HepG2 (cell line): ENCODE data around the gene MAEA. TPM values are rescaled to one million over a fixed set of nuclear protein-coding genes. Genes with fewer than 3 reads are reported as not detected.
A peak's percentile ranks its signal among the peaks of the same experiment; 100 is the strongest.

Experiments used
- ATAC-seq: fragments of 200-7000 bp; cut with Tn5 transposase; 3 replicates; pipeline ENCODE4 v1.9.1; 2020; ENCODE audit warnings: mild to moderate bottlenecking, moderate library complexity
- BruUV-seq: library from RNA; stranded (reverse); fragments of 400-500 nt; replicated peaks from 2 replicates; lab custom pipeline; 2021; lab: Mats Ljungman, UMichigan
- CTCF ChIA-PET: fragments of 300-600 bp; formaldehyde crosslinking; extraction: SDS; loops from one replicate; lab custom pipeline; 2021; ENCODE audit warnings: low total read pairs, inconsistent platforms, low intra/inter-chr PET ratio; lab: Yijun Ruan, JAX
- POLR2A ChIA-PET: fragments of 350-600 bp; sonication (Branson Sonifier 250); formaldehyde crosslinking; loops from one replicate; lab custom pipeline; 2020; ENCODE audit warnings: antibody characterized with exemption, inconsistent platforms; lab: Yijun Ruan, JAX
- DNase-seq: peaks from one replicate; pipeline ENCODE4 v3.0.0-alpha.2; 2015; ENCODE audit warnings: low spot score
- FAIRE-seq: peaks from 3 replicates; lab custom pipeline; 2011; peaks lifted over from hg19 to GRCh38; lab: Jason Lieb, UNC
- H2AFZ ChIP-seq: one replicate; pipeline ENCODE4 v1.6.1; 2011; ENCODE audit warnings: low read length, inconsistent platforms
- H3K27ac ChIP-seq: fragments of 300-600 bp; 3 replicates; pipeline ENCODE4 v1.8.0; 2011; ENCODE audit warnings: mixed run types, mild to moderate bottlenecking, mixed read lengths, low read length, inconsistent platforms; ENCODE audit not compliant: insufficient read depth; ENCODE audit errors: extremely low read length
- H3K27me3 ChIP-seq, 2 experiments: fragments of 200-600 bp in 1 of 2; 2 replicates in 1 of 2; 3 replicates in 1 of 2; pipeline versions ENCODE4 v1.6.0 to v1.8.0; 2011; ENCODE audit warnings: low read length in 2 of 2, mild to moderate bottlenecking in 2 of 2, moderate library complexity in 2 of 2, inconsistent platforms in 1 of 2; ENCODE audit not compliant: insufficient read depth in 2 of 2, control insufficient read depth in 1 of 2
- H3K36me3 ChIP-seq, 2 experiments: fragments of 200-600 bp in 1 of 2; replicated peaks in 1 of 2; 2 replicates in 1 of 2; 3 replicates in 1 of 2; pipeline versions ENCODE4 v1.5.1 to v1.8.0; 2011; ENCODE audit warnings: low read length in 2 of 2, inconsistent platforms in 1 of 2; ENCODE audit not compliant: insufficient read depth in 2 of 2, control insufficient read depth in 1 of 2
- H3K4me1 ChIP-seq: 2 replicates; pipeline ENCODE4 v1.5.1; 2012; ENCODE audit warnings: low read length, inconsistent platforms; ENCODE audit not compliant: insufficient read depth
- H3K4me2 ChIP-seq: 2 replicates; pipeline ENCODE4 v1.6.0; 2011; ENCODE audit warnings: low read depth, low read length, inconsistent platforms
- H3K4me3 ChIP-seq, 3 experiments: fragments of 200-600 bp in 1 of 3; sonication (generic), shearing (Covaris generic) in 1 of 3; replicated peaks in 1 of 3; 2 replicates each; pipeline ENCODE4 v1.5.1; 2011 to 2016; ENCODE audit warnings: low read length in 3 of 3, inconsistent platforms in 2 of 3, low read depth in 2 of 3, mild to moderate bottlenecking in 2 of 3, control low read depth in 1 of 3, mixed read lengths in 1 of 3; ENCODE audit not compliant: insufficient read depth in 1 of 3
- H3K79me2 ChIP-seq: one replicate; pipeline ENCODE4 v1.6.1; 2011; ENCODE audit warnings: low read length, inconsistent platforms; ENCODE audit not compliant: insufficient read depth
- H3K9ac ChIP-seq: 2 replicates; pipeline ENCODE4 v1.6.0; 2011; ENCODE audit warnings: mild to moderate bottlenecking, low read depth, low read length, inconsistent platforms; ENCODE audit not compliant: insufficient read depth
- H3K9me3 ChIP-seq: 2 replicates; pipeline ENCODE4 v1.5.1; 2012; ENCODE audit warnings: mild to moderate bottlenecking, low read length
- H4K20me1 ChIP-seq: 2 replicates; pipeline ENCODE4 v1.6.0; 2011; ENCODE audit warnings: inconsistent platforms, mild to moderate bottlenecking, low read length, moderate library complexity; ENCODE audit not compliant: insufficient read depth
- CENPT ChIP-seq: sonication (generic); formaldehyde crosslinking; IDR thresholded peaks from 2 replicates; pipeline ENCODE4 v1.8.0; 2022; ENCODE audit warnings: low read depth, mild to moderate bottlenecking, moderate library complexity, missing genetic modification reagents
- CREM ChIP-seq, 2 experiments: sonication (generic) in 1 of 2; formaldehyde crosslinking in 1 of 2; IDR thresholded peaks; 2 replicates each; pipeline versions ENCODE4 v1.4.0 to v1.6.1; 2016 to 2020; ENCODE audit warnings: antibody characterized with exemption in 1 of 2, mild to moderate bottlenecking in 1 of 2, missing genetic modification reagents in 1 of 2
- MXD1 ChIP-seq: sonication (generic); formaldehyde crosslinking; IDR thresholded peaks from 2 replicates; pipeline ENCODE4 v1.4.0; 2020; ENCODE audit warnings: mild to moderate bottlenecking, missing genetic modification reagents
- MXD4 ChIP-seq: IDR thresholded peaks from 2 replicates; pipeline ENCODE4 v1.6.1; 2016; ENCODE audit warnings: mild to moderate bottlenecking, missing biosample characterization, missing genetic modification reagents
- MYNN ChIP-seq: sonication (generic); formaldehyde crosslinking; IDR thresholded peaks from 2 replicates; pipeline ENCODE4 v1.4.0; 2020; ENCODE audit warnings: mild to moderate bottlenecking, low read depth, missing genetic modification reagents
- NFYC ChIP-seq: IDR thresholded peaks from 2 replicates; pipeline ENCODE4 v1.6.1; 2016; ENCODE audit warnings: missing genetic modification reagents, missing compliant biosample characterization
- PHF20 ChIP-seq: sonication (generic); formaldehyde crosslinking; IDR thresholded peaks from 2 replicates; pipeline ENCODE4 v1.5.0; 2020; ENCODE audit warnings: mild to moderate bottlenecking, missing genetic modification reagents
- POLR2A ChIP-seq, 2 experiments: IDR thresholded peaks; 2 replicates each; pipeline ENCODE4 v1.6.1; 2011; ENCODE audit warnings: low read depth in 2 of 2, low read length in 2 of 2, mild to moderate bottlenecking in 1 of 2, moderate library complexity in 1 of 2; ENCODE audit not compliant: insufficient read depth in 1 of 2
- POLR2AphosphoS5 ChIP-seq: IDR thresholded peaks from 2 replicates; pipeline ENCODE4 v1.6.1; 2012; ENCODE audit warnings: low read depth, low read length
- RNF2 ChIP-seq: fragments of 450-650 bp; conservative IDR thresholded peaks from 2 replicates; pipeline ENCODE4 v1.6.1; 2016; ENCODE audit warnings: low read depth
- SALL1 ChIP-seq: sonication (generic); formaldehyde crosslinking; IDR thresholded peaks from 2 replicates; pipeline ENCODE4 v1.8.0; 2022; ENCODE audit warnings: mild to moderate bottlenecking, missing genetic modification reagents
- SAP130 ChIP-seq: IDR thresholded peaks from 2 replicates; pipeline ENCODE4 v1.6.1; 2016; ENCODE audit warnings: low read depth
- TFDP2 ChIP-seq: sonication (generic); formaldehyde crosslinking; IDR thresholded peaks from 2 replicates; pipeline ENCODE4 v1.4.0; 2020; ENCODE audit warnings: missing genetic modification reagents
- ZBTB20 ChIP-seq: sonication (generic); formaldehyde crosslinking; IDR thresholded peaks from 2 replicates; pipeline ENCODE4 v1.8.1; 2023; ENCODE audit warnings: missing genetic modification reagents, low read depth, mild to moderate bottlenecking, borderline replicate concordance
- ZFX ChIP-seq: sonication (generic); formaldehyde crosslinking; IDR thresholded peaks from 2 replicates; pipeline ENCODE4 v1.4.0; 2020; ENCODE audit warnings: mild to moderate bottlenecking, low read depth, missing genetic modification reagents, moderate library complexity
- ZHX1 ChIP-seq: sonication (generic); formaldehyde crosslinking; IDR thresholded peaks from 2 replicates; pipeline ENCODE4 v1.8.1; 2022; ENCODE audit warnings: low read depth, mild to moderate bottlenecking, missing genetic modification reagents
- ZNF235 ChIP-seq: sonication (generic); formaldehyde crosslinking; IDR thresholded peaks from 2 replicates; pipeline ENCODE4 v1.8.1; 2023; ENCODE audit warnings: mild to moderate bottlenecking, missing genetic modification reagents, borderline replicate concordance
- ZNF431 ChIP-seq: sonication (generic); formaldehyde crosslinking; IDR thresholded peaks from 2 replicates; pipeline ENCODE4 v1.9.0; 2022; ENCODE audit warnings: missing genetic modification reagents, low read depth, mild to moderate bottlenecking, borderline replicate concordance
- ZNF691 ChIP-seq: sonication (generic); formaldehyde crosslinking; IDR thresholded peaks from 2 replicates; pipeline ENCODE4 v1.4.0; 2020; ENCODE audit warnings: missing genetic modification reagents, low read depth, mild to moderate bottlenecking, borderline replicate concordance
- WGBS: methylation state at CpG from one replicate; pipeline ENCODE4 v1.1.6; 2017; ENCODE audit warnings: low lambda C conversion rate; 5-methylcytosine and 5-hydroxymethylcytosine counted together
- in situ Hi-C: cut with HindIII; loops from 2 replicates; pipeline ENCODE4 v1.10.0; 2017; ENCODE audit warnings: low pct_unique_long_range_greater_than_20kb; ENCODE audit not compliant: extremely low pct_ligation_motif_present
- intact Hi-C: fragments of 100-400 bp; cut with micrococcal nuclease; formaldehyde crosslinking; loops from one replicate; pipeline ENCODE4 v1.10.0; 2022; ENCODE audit not compliant: unreplicated experiment
- polyA plus RNA-seq, 8 experiments: library from polyadenylated mRNA; depleted of rRNA in 3 of 8; stranded (reverse) in 7 of 8; unstranded in 1 of 8; fragments of >200 nt; fragmentation: Illumina TruSeq in 4 of 8; extraction: Trizol in 4 of 8; gene quantifications; 2 replicates each; pipeline versions ENCODE4 v1.2.1 to v1.2.3, GENCODE V29; 2011 to 2016; ENCODE audit warnings: low read depth in 4 of 8, missing spikeins in 1 of 8, mixed read lengths in 1 of 8; ENCODE audit not compliant: insufficient read depth in 1 of 8
- total RNA-seq, 5 experiments: library from RNA; depleted of rRNA; stranded (reverse); fragments of >200 nt; fragmentation: Illumina TruSeq; extraction: Trizol; gene quantifications; 2 replicates each; pipeline ENCODE4 v1.2.3, GENCODE V29; 2016; ENCODE audit warnings: low read depth in 1 of 5

The MAEA gene
- total and polyA plus RNA-seq, 2 of the 13 experiments (the other 11 are each of a cell fraction or from before 2014, with no cell fraction given), result 52.0 to 57.1 TPM

DNA sequence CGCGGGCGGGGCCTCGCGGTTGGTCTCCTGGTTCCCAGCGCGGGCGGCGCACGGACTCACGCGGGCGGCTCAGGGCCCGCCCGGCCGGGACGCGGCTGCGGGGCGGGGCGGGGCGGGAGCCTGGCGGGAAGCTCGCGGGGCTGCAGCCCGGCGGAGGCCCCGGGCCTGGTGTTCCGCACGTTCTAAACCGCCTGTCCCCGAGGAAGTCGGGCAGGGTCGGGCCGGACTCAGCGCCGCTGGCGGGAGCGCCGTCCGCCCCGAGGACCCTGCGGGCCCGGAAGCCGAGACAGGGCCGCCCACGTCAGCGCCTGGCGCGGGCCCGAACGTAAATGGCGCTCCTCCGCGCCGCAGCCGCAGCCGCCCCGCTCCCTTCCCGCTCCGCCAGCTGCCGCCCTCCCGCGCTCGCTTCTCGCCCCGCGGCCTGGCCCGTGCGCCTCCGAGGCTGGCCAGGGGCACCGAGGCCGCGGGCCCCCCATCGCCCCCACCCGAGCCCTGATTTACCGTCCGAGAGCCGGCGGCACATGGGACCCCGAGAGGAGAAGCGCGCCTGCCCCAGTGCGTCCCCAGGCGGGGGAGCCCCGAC is 40.5 kb upstream of the MAEA start:
- peak overlapping the region; percentile 79 for H3K4me2 ChIP-seq
- no TSS peak for BruUV-seq
- no peaks in the 10 kb centered on the region for H3K27me3 ChIP-seq
- peak; percentile 56 for DNase-seq
- intact Hi-C loops (loop anchor here (2.0 kb wide), 1 partner anchor 76 kb away; the partner anchor contains the start of gene SPON2), in situ Hi-C loops (no loop called here)
- H2AFZ ChIP-seq, result no peak overlapping the region
- peaks cover 2% of the 10 kb centered on the region in 2 experiments; a peak in 2 of 5 replicates for H3K36me3 ChIP-seq
- ChIA-PET POLR2A (interaction anchor here (0.7 to 4.1 kb wide), 6 partner anchors 11 to 97 kb away, joined by 3 to 43 read pairs (median 13); partner anchors contain the start of genes MAEA, SPON2 and UVSSA), CTCF (no interaction called here)
- H3K27ac ChIP-seq, result peak overlapping the region; percentile 84
- ATAC-seq, result peak; percentile 47
- 0% methylated on average over 8 of the region's 86 CpGs for WGBS
- peaks cover 64% of the 10 kb centered on the region for H3K4me1 ChIP-seq
- FAIRE-seq, result no peak
- peak overlapping the region; percentile 68 to 78 (median 76) for H3K4me3 ChIP-seq
- peaks cover 31% of the 10 kb centered on the region for H4K20me1 ChIP-seq
- H3K9ac ChIP-seq, result peak overlapping the region; percentile 81
- peaks cover 14% of the 10 kb centered on the region; the same call in 1 of the 2 replicates for H3K9me3 ChIP-seq
- peaks cover 54% of the 10 kb centered on the region for H3K79me2 ChIP-seq
- TF ChIP-seq POLR2AphosphoS5 (no peak; the same call in 1 of the 2 replicates), RNF2 (peak; percentile 48; the same call in 1 of the 2 replicates), SALL1 (CRISPR knock-in tag) (0 out of 2 replicates have a peak, but pooled peaks have one; percentile 40), MYNN (CRISPR knock-in tag) (no peak), ZNF691 (CRISPR knock-in tag) (no peak; the same call in 1 of the 2 replicates), MXD4 (CRISPR knock-in tag) (0 out of 2 replicates have a peak, but pooled peaks have one; percentile 44), ZBTB20 (CRISPR knock-in tag) (0 out of 2 replicates have a peak, but pooled peaks have one; percentile 20), POLR2A (IDR thresholded peaks at IDR 0.05; ENCODE audit: insufficient read depth in 1 of 2, low read depth in 2 of 2, low read length in 2 of 2) (peak in 1 of 2 experiments; percentile 54; a peak in 2 of 4 replicates), CENPT (CRISPR knock-in tag) (peak; percentile 47; the same call in 1 of the 2 replicates), NFYC (CRISPR knock-in tag) (no peak), ZFX (CRISPR knock-in tag) (no peak; the same call in 1 of the 2 replicates), ZHX1 (CRISPR knock-in tag) (peak; percentile 38; the same call in 1 of the 2 replicates), SAP130 (CRISPR knock-in tag) (peak; percentile 22; the same call in 1 of the 2 replicates), ZNF431 (CRISPR knock-in tag) (0 out of 2 replicates have a peak, but pooled peaks have one; percentile 59), CREM (IDR thresholded peaks at IDR 0.05) (no peak), CREM (CRISPR knock-in tag; IDR thresholded peaks at IDR 0.05) (no peak), ZNF235 (CRISPR knock-in tag) (0 out of 2 replicates have a peak, but pooled peaks have one; percentile 49), PHF20 (CRISPR knock-in tag) (peak; percentile 36), TFDP2 (peak; percentile 33), MXD1 (CRISPR knock-in tag) (peak; percentile 44; the same call in 1 of the 2 replicates)
